ENCODE data around the gene OPN4. TPM values are rescaled to one million over a fixed set of nuclear protein-coding genes. Genes with fewer than 3 reads are reported as not detected.

Gene OPN4
- total RNA-seq, 1 donor from 2014 or later = not detected

DNA sequence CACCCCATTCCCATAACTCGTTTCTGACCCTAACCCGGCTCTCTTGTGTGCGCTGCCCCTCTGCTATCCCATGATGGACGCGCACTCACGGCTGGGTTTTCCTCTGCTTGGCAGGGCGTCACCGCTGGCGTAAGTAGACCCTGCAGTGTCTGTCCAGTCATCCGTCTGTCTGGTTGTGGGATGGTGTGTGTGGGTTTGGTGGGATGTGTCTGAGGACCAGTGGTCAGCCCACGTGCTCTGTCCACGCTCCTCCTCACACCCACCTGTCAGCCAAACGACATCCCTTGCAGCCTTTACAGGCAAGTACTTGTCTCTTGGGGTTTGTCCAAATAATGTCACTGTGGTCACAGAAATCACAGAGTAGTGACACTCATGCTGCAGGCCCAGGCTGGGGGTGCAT, 34.8 kb downstream of the OPN4 start:
- Histone ChIP-seq H3K4me3 (no peak overlapping the region), H3K27ac (no peak overlapping the region), H3K27me3 (no peaks in the 10 kb centered on the region), H3K36me3 (no peaks in the 10 kb centered on the region), H3K9me3 (no peaks in the 10 kb centered on the region), H3K4me1 (peaks cover 4% of the 10 kb centered on the region)
- DNase-seq = no peak
- no peak for ATAC-seq
- TF ChIP-seq, protein P1, sequence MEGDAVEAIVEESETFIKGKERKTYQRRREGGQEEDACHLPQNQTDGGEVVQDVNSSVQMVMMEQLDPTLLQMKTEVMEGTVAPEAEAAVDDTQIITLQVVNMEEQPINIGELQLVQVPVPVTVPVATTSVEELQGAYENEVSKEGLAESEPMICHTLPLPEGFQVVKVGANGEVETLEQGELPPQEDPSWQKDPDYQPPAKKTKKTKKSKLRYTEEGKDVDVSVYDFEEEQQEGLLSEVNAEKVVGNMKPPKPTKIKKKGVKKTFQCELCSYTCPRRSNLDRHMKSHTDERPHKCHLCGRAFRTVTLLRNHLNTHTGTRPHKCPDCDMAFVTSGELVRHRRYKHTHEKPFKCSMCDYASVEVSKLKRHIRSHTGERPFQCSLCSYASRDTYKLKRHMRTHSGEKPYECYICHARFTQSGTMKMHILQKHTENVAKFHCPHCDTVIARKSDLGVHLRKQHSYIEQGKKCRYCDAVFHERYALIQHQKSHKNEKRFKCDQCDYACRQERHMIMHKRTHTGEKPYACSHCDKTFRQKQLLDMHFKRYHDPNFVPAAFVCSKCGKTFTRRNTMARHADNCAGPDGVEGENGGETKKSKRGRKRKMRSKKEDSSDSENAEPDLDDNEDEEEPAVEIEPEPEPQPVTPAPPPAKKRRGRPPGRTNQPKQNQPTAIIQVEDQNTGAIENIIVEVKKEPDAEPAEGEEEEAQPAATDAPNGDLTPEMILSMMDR (IDR thresholded peaks at IDR 0.05) = no peak
- intact Hi-C loops (cut with DNase I) = no loop called here

DNA sequence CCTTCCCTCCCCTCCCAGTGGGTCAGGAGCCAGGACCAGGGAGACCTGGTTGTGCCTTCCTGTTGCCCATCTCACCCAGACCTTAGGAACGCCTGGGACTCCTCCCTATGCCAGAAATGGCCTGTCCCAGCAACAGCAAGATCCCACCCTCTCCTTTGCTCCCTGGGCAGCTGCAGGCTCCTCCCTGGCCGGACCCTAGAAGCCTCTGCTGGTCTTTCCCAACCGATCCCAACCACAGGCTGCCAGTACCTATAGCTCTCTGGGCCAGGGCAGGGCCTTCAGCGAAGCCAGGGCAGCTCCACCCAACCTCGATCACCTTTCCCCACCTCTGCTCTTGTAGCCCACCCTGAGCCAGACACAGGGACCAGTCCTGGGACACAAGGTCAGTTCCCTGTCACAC, 35.9 kb downstream of the OPN4 start:
- no peaks in the 10 kb centered on the region for H3K9me3 ChIP-seq
- no peak for ATAC-seq
- H3K27me3 ChIP-seq = no peaks in the 10 kb centered on the region
- intact Hi-C loops (cut with DNase I) = loop anchor here (10.0 kb wide), 1 partner anchor 205 kb away; no protein-coding TSS in a partner anchor
- TF ChIP-seq, protein P1 (IDR thresholded peaks at IDR 0.05) = no peak
- no peaks in the 10 kb centered on the region for H3K36me3 ChIP-seq
- no peak overlapping the region for H3K4me3 ChIP-seq
- DNase-seq = no peak
- peaks cover 4% of the 10 kb centered on the region for H3K4me1 ChIP-seq
- no peak overlapping the region for H3K27ac ChIP-seq

- Histone ChIP-seq H3K4me1 (peaks cover 4% of the 10 kb centered on the region), H3K9me3 (no peaks in the 10 kb centered on the region), H3K27me3 (no peaks in the 10 kb centered on the region), H3K27ac (no peak overlapping the region), H3K4me3 (no peak overlapping the region), H3K36me3 (no peaks in the 10 kb centered on the region)
- intact Hi-C loops (cut with DNase I) = loop anchor here (10.0 kb wide), 1 partner anchor 204 kb away; no protein-coding TSS in a partner anchor
- TF ChIP-seq, protein P1 (IDR thresholded peaks at IDR 0.05) = no peak
- ATAC-seq (no peak), DNase-seq (no peak)
These were observed 36.3 kb downstream of the OPN4 start for GRCh38 chr10:86690657-86691084.

- Histone ChIP-seq H3K4me3 (no peak overlapping the region), H3K27me3 (no peaks in the 10 kb centered on the region), H3K4me1 (peaks cover 4% of the 10 kb centered on the region), H3K9me3 (no peaks in the 10 kb centered on the region), H3K27ac (no peak overlapping the region), H3K36me3 (no peaks in the 10 kb centered on the region)
- intact Hi-C loops (cut with DNase I) = loop anchor here (10.0 kb wide), 1 partner anchor 203 kb away; no protein-coding TSS in a partner anchor
- TF ChIP-seq, protein P1 (IDR thresholded peaks at IDR 0.05) = no peak
- DNase-seq = no peak
- no peak for ATAC-seq
These were observed 37.1 kb downstream of the OPN4 start for GRCh38 chr10:86691333-86692022.

GRCh38 chr10:86692023-86692514, 37.7 kb downstream of the OPN4 start:
- Histone ChIP-seq H3K9me3 (no peaks in the 10 kb centered on the region), H3K4me1 (peaks cover 4% of the 10 kb centered on the region), H3K27me3 (no peaks in the 10 kb centered on the region), H3K27ac (no peak overlapping the region), H3K36me3 (no peaks in the 10 kb centered on the region), H3K4me3 (no peak overlapping the region)
- ATAC-seq = no peak
- no peak for DNase-seq
- TF ChIP-seq, protein P1 (IDR thresholded peaks at IDR 0.05) = no peak
- intact Hi-C loops (cut with DNase I) = loop anchor here (10.0 kb wide), 1 partner anchor 203 kb away; no protein-coding TSS in a partner anchor

Data from upper lobe of right lung (tissue), 1 donor.